GM12873 (cell line): ENCODE measurements around the gene EIF2AK3.

Experiments used
- TF ChIP-seq, protein P1 (sequence below): IDR thresholded peaks from 2 replicates; pipeline ENCODE4 v1.5.1; 2012; ENCODE audit warnings: low read depth, mild to moderate bottlenecking, moderate library complexity, low read length, control low read depth; ENCODE audit not compliant: insufficient read depth; ENCODE audit errors: missing control alignments

Gene EIF2AK3

GRCh38 chr2:88621432-88621831, 5.8 kb downstream of the EIF2AK3 start:
- TF ChIP-seq, protein P1, sequence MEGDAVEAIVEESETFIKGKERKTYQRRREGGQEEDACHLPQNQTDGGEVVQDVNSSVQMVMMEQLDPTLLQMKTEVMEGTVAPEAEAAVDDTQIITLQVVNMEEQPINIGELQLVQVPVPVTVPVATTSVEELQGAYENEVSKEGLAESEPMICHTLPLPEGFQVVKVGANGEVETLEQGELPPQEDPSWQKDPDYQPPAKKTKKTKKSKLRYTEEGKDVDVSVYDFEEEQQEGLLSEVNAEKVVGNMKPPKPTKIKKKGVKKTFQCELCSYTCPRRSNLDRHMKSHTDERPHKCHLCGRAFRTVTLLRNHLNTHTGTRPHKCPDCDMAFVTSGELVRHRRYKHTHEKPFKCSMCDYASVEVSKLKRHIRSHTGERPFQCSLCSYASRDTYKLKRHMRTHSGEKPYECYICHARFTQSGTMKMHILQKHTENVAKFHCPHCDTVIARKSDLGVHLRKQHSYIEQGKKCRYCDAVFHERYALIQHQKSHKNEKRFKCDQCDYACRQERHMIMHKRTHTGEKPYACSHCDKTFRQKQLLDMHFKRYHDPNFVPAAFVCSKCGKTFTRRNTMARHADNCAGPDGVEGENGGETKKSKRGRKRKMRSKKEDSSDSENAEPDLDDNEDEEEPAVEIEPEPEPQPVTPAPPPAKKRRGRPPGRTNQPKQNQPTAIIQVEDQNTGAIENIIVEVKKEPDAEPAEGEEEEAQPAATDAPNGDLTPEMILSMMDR = no peak

DNA sequence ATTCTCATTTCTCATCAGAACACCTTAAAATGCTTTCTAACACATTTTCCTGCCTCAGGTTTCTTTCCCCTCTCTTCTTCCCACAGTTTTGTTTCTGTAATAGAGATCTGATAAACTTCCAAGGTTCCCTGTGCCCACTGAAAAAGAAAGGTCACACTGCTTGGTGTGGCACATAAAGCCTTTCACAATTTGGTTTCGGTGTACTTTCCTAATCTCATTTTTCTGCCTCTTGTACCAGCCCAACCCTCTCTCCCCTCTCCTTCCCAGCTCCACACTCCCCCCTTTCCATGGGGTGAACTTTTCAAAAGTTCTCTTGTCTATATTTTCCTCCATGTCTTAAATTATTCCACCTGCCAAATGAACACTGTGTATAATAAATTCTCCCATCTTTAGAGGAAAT, 7.2 kb downstream of the EIF2AK3 start:
- TF ChIP-seq, protein P1 = no peak

- TF ChIP-seq, protein P1 = no peak
Observed at GRCh38 chr2:88615822-88616221, 11.4 kb downstream of the EIF2AK3 start.

- TF ChIP-seq, protein P1 = no peak
Observed at GRCh38 chr2:88614497-88615157, 12.6 kb downstream of the EIF2AK3 start.

DNA sequence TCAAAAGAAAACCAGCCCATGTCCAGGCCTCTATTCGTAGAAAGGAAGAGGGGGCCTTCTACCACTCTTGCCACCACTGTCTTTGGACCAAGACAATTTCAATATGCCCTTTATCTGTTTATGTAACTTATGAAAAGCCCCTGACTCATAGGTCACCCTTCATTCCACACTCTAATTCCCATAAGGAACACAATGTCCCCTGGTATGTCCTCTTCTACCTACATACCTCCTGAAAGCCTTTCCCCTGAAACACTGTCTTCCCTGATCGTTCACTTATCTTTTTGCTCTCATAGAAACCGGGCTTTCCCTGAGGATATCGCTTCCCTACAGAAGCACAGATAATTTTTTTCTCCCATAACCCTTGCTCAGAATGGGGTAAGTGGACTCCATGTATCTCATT, 13.3 kb downstream of the EIF2AK3 start:
- TF ChIP-seq, protein P1 = no peak

DNA sequence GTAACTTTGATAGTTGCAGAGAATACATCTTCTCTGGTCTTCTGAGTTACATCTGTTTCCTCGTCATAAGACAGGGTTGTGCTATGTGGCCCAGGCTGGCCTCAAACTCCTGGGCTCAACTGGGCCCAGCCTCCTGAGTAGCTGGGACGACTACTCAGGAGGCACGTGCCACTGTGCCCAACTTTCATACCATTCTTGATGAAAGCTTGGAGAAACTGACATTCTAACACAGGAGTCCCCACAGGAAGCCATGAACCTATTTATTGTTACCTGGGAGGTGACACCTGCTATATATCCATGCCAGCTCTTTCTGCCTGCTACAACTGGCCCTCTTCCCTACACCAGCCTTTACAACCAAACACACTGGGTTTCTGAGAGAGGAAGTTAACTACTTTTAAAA, 19.1 kb downstream of the EIF2AK3 start:
- TF ChIP-seq, protein P1 = no peak

DNA sequence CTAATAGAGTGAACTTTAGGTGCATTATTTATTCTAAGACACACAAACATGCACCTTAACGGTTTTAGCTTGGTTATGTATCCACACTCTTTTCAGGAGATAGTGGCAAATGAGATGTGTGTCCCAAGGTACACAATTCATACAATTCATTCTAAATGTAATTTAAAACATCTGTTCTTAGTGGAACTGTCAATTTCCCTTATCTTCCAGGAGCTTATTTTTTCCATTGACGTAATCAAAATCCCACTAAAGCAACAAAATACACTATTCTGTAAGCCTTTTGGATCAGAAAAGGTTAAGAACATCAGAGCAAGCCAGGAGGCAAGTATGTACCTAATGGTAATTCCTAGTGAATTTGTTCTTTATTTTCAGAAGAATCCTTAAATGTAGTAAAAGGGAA, 19.8 kb downstream of the EIF2AK3 start:
- TF ChIP-seq, protein P1 = no peak
